G401.6 (cell line): ENCODE results near the gene TMEM94.
"Not testable (repeated sequence)": the region's sequence is repeated elsewhere in the genome, so short reads cannot be mapped to it uniquely, and the experiment has no call there.

Source experiments
- FAIRE-seq: peaks from 2 replicates; lab custom pipeline; 2012; peaks lifted over from hg19 to GRCh38; lab: Jason Lieb, UNC

The TMEM94 gene

GRCh38 chr17:75511610-75512575, 55.5 kb downstream of the TMEM94 start:
- no peak for FAIRE-seq

- no peak for FAIRE-seq
Measured at GRCh38 chr17:75512926-75513640, 56.6 kb downstream of the TMEM94 start.

GRCh38 chr17:75513641-75514000, 57.2 kb downstream of the TMEM94 start:
- FAIRE-seq: no peak

- no peak for FAIRE-seq
Measured at GRCh38 chr17:75514299-75514918, 58.0 kb downstream of the TMEM94 start.

GRCh38 chr17:75514919-75515495, 58.6 kb downstream of the TMEM94 start:
- FAIRE-seq: no peak

- FAIRE-seq: no peak
Measured at GRCh38 chr17:75515496-75516254, 59.2 kb downstream of the TMEM94 start, which contains the start of gene CASKIN2. CASKIN2 (minus strand) TSS chr17:75515537; CDS start chr17:75513804, 1,733 bp downstream.

- FAIRE-seq: no peak
Measured at GRCh38 chr17:75516255-75516618, 59.8 kb downstream of the TMEM94 start, which contains the start of gene TSEN54. TSEN54 (plus strand) TSS chr17:75516528; CDS start chr17:75516561, 33 bp downstream.

GRCh38 chr17:75516619-75517296, 60.3 kb downstream of the TMEM94 start:
- no peak for FAIRE-seq

- no peak for FAIRE-seq
Measured at GRCh38 chr17:75517297-75517865, 60.9 kb downstream of the TMEM94 start.

- no peak for FAIRE-seq
Measured at GRCh38 chr17:75518201-75518600, 61.8 kb downstream of the TMEM94 start.

GRCh38 chr17:75518983-75519537, 62.6 kb downstream of the TMEM94 start:
- FAIRE-seq: no peak

- FAIRE-seq: not testable (repeated sequence)
Measured at GRCh38 chr17:75520413-75520812, 64.0 kb downstream of the TMEM94 start.

GRCh38 chr17:75521290-75521689, 64.9 kb downstream of the TMEM94 start:
- FAIRE-seq: no peak

- no peak for FAIRE-seq
Measured at GRCh38 chr17:75521951-75522727, 65.7 kb downstream of the TMEM94 start.

GRCh38 chr17:75523647-75524046, 67.2 kb downstream of the TMEM94 start:
- no peak for FAIRE-seq

- FAIRE-seq: no peak
Measured at GRCh38 chr17:75524269-75524969, 68.0 kb downstream of the TMEM94 start.

GRCh38 chr17:75524970-75525805, 68.8 kb downstream of the TMEM94 start, which contains the start of gene LLGL2:
LLGL2 (plus strand) TSS chr17:75525697; CDS start chr17:75543427, 17,730 bp downstream.
- FAIRE-seq: no peak
